ENCODE data around the gene SNRNP27. TPM values are rescaled to one million over a fixed set of nuclear protein-coding genes. Genes with fewer than 3 reads are reported as not detected.
A peak's percentile ranks its signal among the peaks of the same experiment; 100 is the strongest.

SNRNP27 gene
- total RNA-seq, 1 experiment from 2014 or later: 47.1 TPM

DNA sequence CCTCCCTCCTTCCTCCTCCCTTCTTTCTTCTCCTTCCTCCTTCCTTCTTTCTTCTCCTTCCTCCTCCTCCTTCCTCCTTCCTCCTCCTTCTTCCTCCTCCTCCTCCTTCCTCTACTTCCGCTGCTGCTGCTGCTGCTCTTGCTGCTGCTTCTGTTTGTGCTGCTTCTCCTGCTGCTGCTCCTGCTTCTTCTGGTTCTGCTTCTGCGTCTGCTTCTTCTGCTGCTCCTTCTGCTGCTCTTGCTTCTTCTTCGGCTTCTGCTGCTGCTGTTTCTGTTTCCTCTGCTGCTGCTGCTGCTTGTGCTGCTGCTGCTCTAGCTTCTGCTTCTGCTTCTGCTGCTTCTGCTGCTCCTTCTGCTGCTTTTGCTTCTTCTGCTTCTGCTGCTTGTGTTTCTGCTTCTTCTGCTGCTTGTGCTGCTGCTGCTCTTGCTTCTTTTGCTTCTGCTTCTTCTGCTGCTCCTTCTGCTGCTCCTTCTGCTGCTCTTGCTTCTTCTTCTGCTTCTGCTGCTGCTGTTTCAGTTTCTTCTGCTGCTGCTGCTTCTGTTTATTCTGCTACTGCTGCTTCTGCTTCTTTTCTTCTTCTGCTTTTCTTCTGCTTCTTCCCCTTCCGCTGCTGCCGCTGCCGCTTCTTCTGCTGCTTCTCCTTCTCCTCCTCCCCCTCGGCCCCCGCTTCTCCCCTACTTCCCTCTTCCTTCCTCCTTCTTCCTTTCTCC is 8.6 kb downstream of the SNRNP27 start:
- no peak overlapping the region for H2AK5ac ChIP-seq (ENCODE audit: insufficient read length, low read length)
- H3T11ph ChIP-seq (ENCODE audit: low read length): no peak overlapping the region
- no peak overlapping the region for H2BK120ac ChIP-seq (ENCODE audit: low read depth, low read length, poor library complexity, severe bottlenecking)
- TF ChIP-seq, protein P1, sequence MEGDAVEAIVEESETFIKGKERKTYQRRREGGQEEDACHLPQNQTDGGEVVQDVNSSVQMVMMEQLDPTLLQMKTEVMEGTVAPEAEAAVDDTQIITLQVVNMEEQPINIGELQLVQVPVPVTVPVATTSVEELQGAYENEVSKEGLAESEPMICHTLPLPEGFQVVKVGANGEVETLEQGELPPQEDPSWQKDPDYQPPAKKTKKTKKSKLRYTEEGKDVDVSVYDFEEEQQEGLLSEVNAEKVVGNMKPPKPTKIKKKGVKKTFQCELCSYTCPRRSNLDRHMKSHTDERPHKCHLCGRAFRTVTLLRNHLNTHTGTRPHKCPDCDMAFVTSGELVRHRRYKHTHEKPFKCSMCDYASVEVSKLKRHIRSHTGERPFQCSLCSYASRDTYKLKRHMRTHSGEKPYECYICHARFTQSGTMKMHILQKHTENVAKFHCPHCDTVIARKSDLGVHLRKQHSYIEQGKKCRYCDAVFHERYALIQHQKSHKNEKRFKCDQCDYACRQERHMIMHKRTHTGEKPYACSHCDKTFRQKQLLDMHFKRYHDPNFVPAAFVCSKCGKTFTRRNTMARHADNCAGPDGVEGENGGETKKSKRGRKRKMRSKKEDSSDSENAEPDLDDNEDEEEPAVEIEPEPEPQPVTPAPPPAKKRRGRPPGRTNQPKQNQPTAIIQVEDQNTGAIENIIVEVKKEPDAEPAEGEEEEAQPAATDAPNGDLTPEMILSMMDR (conservative IDR thresholded peaks at IDR 0.05): no peak
- Mint-ChIP-seq H3K4me3 (no peak overlapping the region), H3K4me1 (no peaks in the 10 kb centered on the region), H3K36me3 (ENCODE audit: insufficient read depth in 1 of 3, low read depth in 3 of 3) (peaks cover 16 to 68% (median 49%) of the 10 kb centered on the region in 3 experiments; a peak in 6 of 7 replicates), H3K27ac (0 out of 7 replicates have a peak overlapping the region, but pooled peaks of 1 of the 3 experiments have one; percentile 39), H3K27me3 (ENCODE audit: low read depth) (no peaks in the 10 kb centered on the region), H3K9me3 (no peaks in the 10 kb centered on the region)
- no peak for DNase-seq
- H3K9ac ChIP-seq (ENCODE audit: extremely low read depth, insufficient read length, low read length): no peak overlapping the region
- no peaks in the 10 kb centered on the region for H3K79me1 ChIP-seq (ENCODE audit: insufficient read depth, low read depth, low read length, poor library complexity, severe bottlenecking)
- H2BK20ac ChIP-seq (ENCODE audit: low read depth, low read length, poor library complexity, severe bottlenecking): no peak overlapping the region
- no peak overlapping the region for H3K18ac ChIP-seq (ENCODE audit: insufficient read length, low read depth, low read length)
- H2AFZ ChIP-seq (ENCODE audit: low read length): no peak overlapping the region
- no peak overlapping the region for H2BK5ac ChIP-seq (ENCODE audit: insufficient read length, low read length)
- no peak overlapping the region for H4K5ac ChIP-seq (ENCODE audit: insufficient read length, low read depth, low read length)
- no peaks in the 10 kb centered on the region; the same call in 1 of the 2 replicates for H3K79me2 ChIP-seq (ENCODE audit: insufficient read depth, low read length)
- H2BK15ac ChIP-seq (ENCODE audit: low read depth, low read length): no peak overlapping the region
- no peak overlapping the region for H3K4me2 ChIP-seq (ENCODE audit: insufficient read depth, insufficient read length, low read length)
- H4K20me1 ChIP-seq (ENCODE audit: control insufficient read depth, insufficient read depth, insufficient read length): peaks cover 3% of the 10 kb centered on the region
- H3K27ac ChIP-seq (ENCODE audit: insufficient read length, low read depth, low read length): no peak overlapping the region
- no peak overlapping the region for H2BK12ac ChIP-seq (ENCODE audit: insufficient read length, low read depth, low read length)
- no peak overlapping the region for H3K23ac ChIP-seq (ENCODE audit: insufficient read length, low read depth, low read length)
- H4K8ac ChIP-seq (replicated peaks; ENCODE audit: insufficient read length, low read depth, low read length): no peak overlapping the region
- no peak overlapping the region for H3K4ac ChIP-seq (ENCODE audit: low read depth, low read length)
- no peaks in the 10 kb centered on the region for H3K23me2 ChIP-seq (ENCODE audit: insufficient read length, low read depth, low read length, poor library complexity, severe bottlenecking)
- WGBS (ENCODE audit: extremely low coverage, insufficient read length, low lambda C conversion rate): no CpG with 5 or more reads among the region's 8 CpGs
- no peak overlapping the region for H4K91ac ChIP-seq (ENCODE audit: insufficient read length, low read depth, low read length)
- no peak overlapping the region for H3K14ac ChIP-seq (ENCODE audit: insufficient read depth, low read length)
- H3K9me3 ChIP-seq (ENCODE audit: control insufficient read depth, low read depth, low read length): no peaks in the 10 kb centered on the region
- no peaks in the 10 kb centered on the region for H3K27me3 ChIP-seq (ENCODE audit: insufficient read depth, low read length)
- no peaks in the 10 kb centered on the region for H3K4me1 ChIP-seq (ENCODE audit: insufficient read depth, low read length)
- H3K56ac ChIP-seq (ENCODE audit: insufficient read length, low read depth, low read length): no peak overlapping the region

Measured in H9 (cell line).